IMR-90 (cell line): ENCODE measurements around the gene MEF2C. TPM values are rescaled to one million over a fixed set of nuclear protein-coding genes. Genes with fewer than 3 reads are reported as not detected.

Experiments
- ATAC-seq: fragments of 200-7000 bp; cut with Tn5 transposase; 2 replicates; pipeline ENCODE4 v1.9.1; 2020; ENCODE audit warnings: low read depth, mild to moderate bottlenecking, moderate library complexity
- BruUV-seq: library from RNA; stranded (reverse); fragments of 400-500 nt; replicated peaks from 2 replicates; lab custom pipeline; 2021; lab: Mats Ljungman, UMichigan
- CTCF ChIA-PET: fragments of 300-600 bp; formaldehyde crosslinking; extraction: SDS; loops from one replicate; lab custom pipeline; 2021; ENCODE audit warnings: antibody characterized with exemption; lab: Yijun Ruan, JAX
- POLR2A ChIA-PET: fragments of 300-600 bp; sonication (Branson Sonifier 250); formaldehyde crosslinking; loops from one replicate; lab custom pipeline; 2022; ENCODE audit warnings: antibody characterized with exemption; ENCODE audit not compliant: unreplicated experiment; lab: Charles Lee
- DNase-seq: peaks from one replicate; pipeline ENCODE4 v3.0.0; 2013
- H2AFZ ChIP-seq: replicated peaks from 2 replicates; pipeline ENCODE3; 2013; ENCODE audit warnings: low read length, mild to moderate bottlenecking; ENCODE audit not compliant: poor library complexity
- H2AK5ac ChIP-seq: 2 replicates; pipeline ENCODE4 v1.6.1; 2013; ENCODE audit warnings: low read depth, low read length, inconsistent platforms
- H2AK9ac ChIP-seq: replicated peaks from 2 replicates; pipeline ENCODE3; 2013; ENCODE audit warnings: mild to moderate bottlenecking, low read depth, low read length, moderate library complexity; ENCODE audit not compliant: poor library complexity
- H2BK120ac ChIP-seq: 2 replicates; pipeline ENCODE4 v1.6.1; 2013; ENCODE audit warnings: low read depth, low read length, inconsistent platforms
- H2BK15ac ChIP-seq: 3 replicates; pipeline ENCODE4 v1.6.1; 2013; ENCODE audit warnings: low read depth, low read length, inconsistent platforms
- H2BK20ac ChIP-seq: 2 replicates; pipeline ENCODE4 v1.6.1; 2013; ENCODE audit warnings: low read depth, mild to moderate bottlenecking, inconsistent platforms, low read length, moderate library complexity
- H2BK5ac ChIP-seq: 2 replicates; pipeline ENCODE4 v1.6.1; 2013; ENCODE audit warnings: mild to moderate bottlenecking, low read depth, low read length, inconsistent platforms; ENCODE audit not compliant: poor library complexity, severe bottlenecking
- H3K14ac ChIP-seq: replicated peaks from 2 replicates; pipeline ENCODE4 v1.6.1; 2013; ENCODE audit warnings: low read depth, low read length, inconsistent platforms
- H3K18ac ChIP-seq: 2 replicates; pipeline ENCODE4 v1.6.1; 2013; ENCODE audit warnings: low read depth, low read length, control low read depth
- H3K23ac ChIP-seq: 2 replicates; pipeline ENCODE4 v1.6.1; 2013; ENCODE audit warnings: low read depth, low read length, inconsistent platforms
- H3K27ac ChIP-seq: 2 replicates; pipeline ENCODE4 v1.5.1; 2013; ENCODE audit warnings: mild to moderate bottlenecking, control low read depth, low read length; ENCODE audit not compliant: insufficient read depth
- H3K27me3 ChIP-seq: 2 replicates; pipeline ENCODE4 v1.6.1; 2013; ENCODE audit warnings: low read length; ENCODE audit not compliant: control insufficient read depth, insufficient read depth
- H3K36me3 ChIP-seq: 2 replicates; pipeline ENCODE4 v1.6.1; 2013; ENCODE audit warnings: low read length, mixed read lengths; ENCODE audit not compliant: control insufficient read depth, insufficient read depth
- H3K4ac ChIP-seq: 2 replicates; pipeline ENCODE4 v1.6.1; 2013; ENCODE audit warnings: low read depth, low read length, inconsistent platforms
- H3K4me1 ChIP-seq: 2 replicates; pipeline ENCODE4 v1.6.1; 2013; ENCODE audit warnings: low read length, mixed read lengths; ENCODE audit not compliant: control insufficient read depth, insufficient read depth
- H3K4me2 ChIP-seq: 2 replicates; pipeline ENCODE4 v1.6.1; 2013; ENCODE audit warnings: low read depth, mild to moderate bottlenecking, control low read depth, low read length, moderate library complexity
- H3K4me3 ChIP-seq: 2 replicates; pipeline ENCODE4 v1.5.1; 2013; ENCODE audit warnings: low read depth, mild to moderate bottlenecking, control low read depth, low read length, moderate library complexity; ENCODE audit not compliant: insufficient read depth
- H3K56ac ChIP-seq: 2 replicates; pipeline ENCODE4 v1.6.1; 2013; ENCODE audit warnings: low read length, inconsistent platforms; ENCODE audit not compliant: insufficient read depth; ENCODE audit errors: extremely low read depth
- H3K79me1 ChIP-seq, 2 experiments: 2 replicates each; pipeline ENCODE4 v1.6.1; 2013; ENCODE audit warnings: low read length in 2 of 2, inconsistent platforms in 1 of 2, low read depth in 1 of 2
- H3K9ac ChIP-seq: 2 replicates; pipeline ENCODE4 v1.6.1; 2013; ENCODE audit warnings: low read depth, low read length, control low read depth
- H3K9me1 ChIP-seq: 2 replicates; pipeline ENCODE4 v1.6.1; 2013; ENCODE audit warnings: low read length, inconsistent platforms; ENCODE audit not compliant: insufficient read depth
- H3K9me3 ChIP-seq: 2 replicates; pipeline ENCODE4 v1.6.1; 2013; ENCODE audit warnings: low read length; ENCODE audit not compliant: control insufficient read depth, insufficient read depth
- H4K20me1 ChIP-seq: 2 replicates; pipeline ENCODE4 v1.6.1; 2013; ENCODE audit warnings: low read length, inconsistent platforms; ENCODE audit not compliant: insufficient read depth
- H4K5ac ChIP-seq: 2 replicates; pipeline ENCODE4 v1.6.1; 2013; ENCODE audit warnings: mild to moderate bottlenecking, low read depth, low read length, control low read depth
- H4K8ac ChIP-seq, 2 experiments: 2 replicates each; pipeline ENCODE4 v1.6.1; 2013; ENCODE audit warnings: low read depth in 2 of 2, low read length in 2 of 2, control low read depth in 1 of 2, inconsistent platforms in 1 of 2
- H4K91ac ChIP-seq: 2 replicates; pipeline ENCODE4 v1.6.1; 2013; ENCODE audit warnings: low read depth, low read length, inconsistent platforms; ENCODE audit not compliant: insufficient read depth
- BHLHE40 ChIP-seq: fragments of 150-350 bp; IDR thresholded peaks from 2 replicates; pipeline ENCODE4 v1.6.1; 2016; ENCODE audit warnings: mild to moderate bottlenecking, low read depth, low read length
- CHD1 ChIP-seq: IDR thresholded peaks from 2 replicates; pipeline ENCODE4 v1.6.1; 2012; ENCODE audit warnings: low read depth, low read length, improper control_type of control experiment
- CTCF ChIP-seq: conservative IDR thresholded peaks from 2 replicates; pipeline ENCODE4 v1.5.1; 2012; ENCODE audit warnings: mild to moderate bottlenecking, low read depth, low read length, improper control_type of control experiment
- FOS ChIP-seq: fragments of 150-350 bp; IDR thresholded peaks from 2 replicates; pipeline ENCODE4 v1.6.1; 2016; ENCODE audit warnings: low read depth, low read length
- MAFK ChIP-seq: IDR thresholded peaks from 2 replicates; pipeline ENCODE4 v1.6.1; 2012; ENCODE audit warnings: low read depth, low read length, improper control_type of control experiment
- MAZ ChIP-seq: IDR thresholded peaks from 2 replicates; pipeline ENCODE4 v1.6.1; 2012; ENCODE audit warnings: low read depth, mild to moderate bottlenecking, low read length, improper control_type of control experiment, moderate library complexity, borderline replicate concordance
- MXI1 ChIP-seq: IDR thresholded peaks from 2 replicates; pipeline ENCODE4 v1.6.1; 2012; ENCODE audit warnings: low read depth, mild to moderate bottlenecking, low read length, moderate library complexity, borderline replicate concordance
- NFE2L2 ChIP-seq: fragments of 150-350 bp; IDR thresholded peaks from 2 replicates; pipeline ENCODE4 v1.6.1; 2016; ENCODE audit warnings: low read depth, mild to moderate bottlenecking, low read length
- RFX5 ChIP-seq: IDR thresholded peaks from 2 replicates; pipeline ENCODE4 v1.8.0; 2012; ENCODE audit warnings: low read depth, mild to moderate bottlenecking, low read length, moderate library complexity
- SMC3 ChIP-seq: fragments of 150-350 bp; IDR thresholded peaks from 2 replicates; pipeline ENCODE4 v1.6.1; 2016; ENCODE audit warnings: low read depth, mild to moderate bottlenecking, antibody characterized with exemption, low read length, moderate library complexity
- dilution Hi-C: fragments of 300-500 bp; cut with HindIII; formaldehyde crosslinking; loops from one replicate; pipeline ENCODE4 v1.14.3; 2018; ENCODE audit warnings: low sequenced_read_pairs; ENCODE audit not compliant: unreplicated experiment
- in situ Hi-C: fragments of 300-500 bp; cut with MboI; formaldehyde crosslinking; loops from 3 replicates; pipeline ENCODE4 v1.14.3; 2019; ENCODE audit warnings: low sequenced_read_pairs, inconsistent platforms, mixed read lengths
- intact Hi-C: fragments of 100-400 bp; cut with micrococcal nuclease; formaldehyde crosslinking; loops from 2 replicates; pipeline ENCODE4 v1.10.0; 2022
- polyA plus RNA-seq, 3 experiments: library from polyadenylated mRNA; depleted of rRNA; stranded (reverse); fragments of >200 nt; gene quantifications; 2 replicates each; pipeline ENCODE4 v1.2.3, GENCODE V29; 2012; ENCODE audit warnings: low replicate concordance in 1 of 3
- total RNA-seq: library from RNA; depleted of rRNA; stranded (reverse); fragments of >200 nt; gene quantifications from 2 replicates; pipeline ENCODE4 v1.2.3, GENCODE V29; 2012

MEF2C gene
- total and polyA plus RNA-seq, 2 of the 4 experiments (the other 2 are of a cell fraction), result 1.5 to 6.8 TPM

GRCh38 chr5:88840495-88840894, 42.5 kb downstream of the MEF2C start:
- dilution Hi-C loops (no loop called here), intact Hi-C loops (no loop called here), in situ Hi-C loops (no loop called here)
- H3K4ac ChIP-seq, result no peak overlapping the region
- H3K9ac ChIP-seq, result no peak overlapping the region
- no peak overlapping the region for H2BK120ac ChIP-seq
- no peak overlapping the region for H3K23ac ChIP-seq
- no peak overlapping the region for H4K91ac ChIP-seq
- H4K20me1 ChIP-seq, result no peaks in the 10 kb centered on the region
- H4K8ac ChIP-seq, result no peak overlapping the region
- H3K56ac ChIP-seq, result no peak overlapping the region
- no peaks in the 10 kb centered on the region for H3K79me1 ChIP-seq
- no peaks in the 10 kb centered on the region for H3K36me3 ChIP-seq
- POLR2A ChIA-PET, result no interaction called here
- no peak overlapping the region for H2AK9ac ChIP-seq
- TF ChIP-seq MAFK (no peak), SMC3 (no peak), BHLHE40 (no peak), RFX5 (no peak), FOS (no peak), CHD1 (no peak), MAZ (no peak), CTCF (no peak), MXI1 (no peak), NFE2L2 (no peak)
- H2AK5ac ChIP-seq, result no peak overlapping the region
- no peak overlapping the region for H3K14ac ChIP-seq
- ATAC-seq (no peak), DNase-seq (no peak)
- no peak overlapping the region for H3K4me2 ChIP-seq
- no peaks in the 10 kb centered on the region; the same call in 1 of the 2 replicates for H3K9me1 ChIP-seq
- no peak overlapping the region for H3K27ac ChIP-seq
- no peak overlapping the region for H2BK5ac ChIP-seq
- no peak overlapping the region for H2BK20ac ChIP-seq
- no peak overlapping the region for H2BK15ac ChIP-seq
- CTCF ChIA-PET, result no interaction called here
- no peak overlapping the region for H3K4me3 ChIP-seq
- H3K9me3 ChIP-seq, result no peaks in the 10 kb centered on the region
- H3K4me1 ChIP-seq, result peaks cover 2% of the 10 kb centered on the region; the same call in 1 of the 2 replicates
- no peak overlapping the region for H4K5ac ChIP-seq
- BruUV-seq, result no TSS peak
- H3K27me3 ChIP-seq, result no peaks in the 10 kb centered on the region
- no peak overlapping the region for H2AFZ ChIP-seq
- no peak overlapping the region for H3K18ac ChIP-seq
